ENCODE data around the gene USP20.

USP20 gene

GRCh38 chr9:129900263-129901027 lies 65.2 kb downstream of the USP20 start:
- Histone ChIP-seq H3K36me3 (ENCODE audit: insufficient read depth) (no peaks in the 10 kb centered on the region), H4K20me1 (ENCODE audit: insufficient read depth) (no peaks in the 10 kb centered on the region), H3K79me2 (ENCODE audit: insufficient read depth, low read depth) (no peaks in the 10 kb centered on the region), H3K27me3 (ENCODE audit: insufficient read depth, low read depth) (no peaks in the 10 kb centered on the region), H2AFZ (ENCODE audit: low read depth) (no peak overlapping the region), H3K4me1 (ENCODE audit: low read depth, poor library complexity, severe bottlenecking) (peaks cover 71% of the 10 kb centered on the region), H3K9ac (no peak overlapping the region), H3K4me3 (IDR thresholded peaks at IDR 0.05; ENCODE audit: insufficient read depth, low read depth, low read length) (no peak overlapping the region), H3K4me2 (no peak overlapping the region), H3K27ac (peak overlapping the region; percentile 8; the same call in 1 of the 2 replicates)
- TF ChIP-seq, protein P1, sequence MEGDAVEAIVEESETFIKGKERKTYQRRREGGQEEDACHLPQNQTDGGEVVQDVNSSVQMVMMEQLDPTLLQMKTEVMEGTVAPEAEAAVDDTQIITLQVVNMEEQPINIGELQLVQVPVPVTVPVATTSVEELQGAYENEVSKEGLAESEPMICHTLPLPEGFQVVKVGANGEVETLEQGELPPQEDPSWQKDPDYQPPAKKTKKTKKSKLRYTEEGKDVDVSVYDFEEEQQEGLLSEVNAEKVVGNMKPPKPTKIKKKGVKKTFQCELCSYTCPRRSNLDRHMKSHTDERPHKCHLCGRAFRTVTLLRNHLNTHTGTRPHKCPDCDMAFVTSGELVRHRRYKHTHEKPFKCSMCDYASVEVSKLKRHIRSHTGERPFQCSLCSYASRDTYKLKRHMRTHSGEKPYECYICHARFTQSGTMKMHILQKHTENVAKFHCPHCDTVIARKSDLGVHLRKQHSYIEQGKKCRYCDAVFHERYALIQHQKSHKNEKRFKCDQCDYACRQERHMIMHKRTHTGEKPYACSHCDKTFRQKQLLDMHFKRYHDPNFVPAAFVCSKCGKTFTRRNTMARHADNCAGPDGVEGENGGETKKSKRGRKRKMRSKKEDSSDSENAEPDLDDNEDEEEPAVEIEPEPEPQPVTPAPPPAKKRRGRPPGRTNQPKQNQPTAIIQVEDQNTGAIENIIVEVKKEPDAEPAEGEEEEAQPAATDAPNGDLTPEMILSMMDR (conservative IDR thresholded peaks at IDR 0.05; ENCODE audit: low read depth, low read length), result no peak

GRCh38 chr9:129901993-129902739 lies 66.9 kb downstream of the USP20 start:
- peaks cover 65% of the 10 kb centered on the region for H3K4me1 ChIP-seq (ENCODE audit: low read depth, poor library complexity, severe bottlenecking)
- no peaks in the 10 kb centered on the region for H4K20me1 ChIP-seq (ENCODE audit: insufficient read depth)
- H2AFZ ChIP-seq (ENCODE audit: low read depth), result no peak overlapping the region
- H3K27me3 ChIP-seq (ENCODE audit: insufficient read depth, low read depth), result no peaks in the 10 kb centered on the region
- H3K27ac ChIP-seq, result peak overlapping the region; percentile 60
- H3K4me2 ChIP-seq, result peak overlapping the region; percentile 44; the same call in 1 of the 2 replicates
- peaks cover 4% of the 10 kb centered on the region; the same call in 1 of the 2 replicates for H3K36me3 ChIP-seq (ENCODE audit: insufficient read depth)
- no peak overlapping the region for H3K4me3 ChIP-seq (IDR thresholded peaks at IDR 0.05; ENCODE audit: insufficient read depth, low read depth, low read length)
- TF ChIP-seq, protein P1 (conservative IDR thresholded peaks at IDR 0.05; ENCODE audit: low read depth, low read length), result no peak
- H3K9ac ChIP-seq, result no peak overlapping the region
- H3K79me2 ChIP-seq (ENCODE audit: insufficient read depth, low read depth), result no peaks in the 10 kb centered on the region

- Histone ChIP-seq H3K4me2 (peak overlapping the region; percentile 44; the same call in 1 of the 2 replicates), H2AFZ (ENCODE audit: low read depth) (0 out of 2 replicates have a peak overlapping the region, but pooled peaks have one; percentile 16), H3K9ac (no peak overlapping the region), H3K79me2 (ENCODE audit: insufficient read depth, low read depth) (no peaks in the 10 kb centered on the region), H3K4me3 (IDR thresholded peaks at IDR 0.05; ENCODE audit: insufficient read depth, low read depth, low read length) (no peak overlapping the region), H4K20me1 (ENCODE audit: insufficient read depth) (no peaks in the 10 kb centered on the region), H3K36me3 (ENCODE audit: insufficient read depth) (peaks cover 4% of the 10 kb centered on the region; the same call in 1 of the 2 replicates), H3K4me1 (ENCODE audit: low read depth, poor library complexity, severe bottlenecking) (peaks cover 67% of the 10 kb centered on the region), H3K27me3 (ENCODE audit: insufficient read depth, low read depth) (no peaks in the 10 kb centered on the region), H3K27ac (peak overlapping the region; percentile 60)
- TF ChIP-seq, protein P1 (conservative IDR thresholded peaks at IDR 0.05; ENCODE audit: low read depth, low read length), result no peak
Observed at GRCh38 chr9:129902740-129903134, 67.5 kb downstream of the USP20 start.

GRCh38 chr9:129904734-129905133 lies 69.5 kb downstream of the USP20 start:
- no peak overlapping the region for H3K9ac ChIP-seq
- no peaks in the 10 kb centered on the region for H3K79me2 ChIP-seq (ENCODE audit: insufficient read depth, low read depth)
- H4K20me1 ChIP-seq (ENCODE audit: insufficient read depth), result no peaks in the 10 kb centered on the region
- H3K27ac ChIP-seq, result no peak overlapping the region; the same call in 1 of the 2 replicates
- peaks cover 87% of the 10 kb centered on the region for H3K4me1 ChIP-seq (ENCODE audit: low read depth, poor library complexity, severe bottlenecking)
- no peaks in the 10 kb centered on the region for H3K27me3 ChIP-seq (ENCODE audit: insufficient read depth, low read depth)
- peaks cover 4% of the 10 kb centered on the region; the same call in 1 of the 2 replicates for H3K36me3 ChIP-seq (ENCODE audit: insufficient read depth)
- no peak overlapping the region for H3K4me3 ChIP-seq (IDR thresholded peaks at IDR 0.05; ENCODE audit: insufficient read depth, low read depth, low read length)
- H3K4me2 ChIP-seq, result no peak overlapping the region
- TF ChIP-seq, protein P1 (conservative IDR thresholded peaks at IDR 0.05; ENCODE audit: low read depth, low read length), result no peak
- H2AFZ ChIP-seq (ENCODE audit: low read depth), result no peak overlapping the region
